ENCODE results near the gene HBB.

HBB gene

DNA sequence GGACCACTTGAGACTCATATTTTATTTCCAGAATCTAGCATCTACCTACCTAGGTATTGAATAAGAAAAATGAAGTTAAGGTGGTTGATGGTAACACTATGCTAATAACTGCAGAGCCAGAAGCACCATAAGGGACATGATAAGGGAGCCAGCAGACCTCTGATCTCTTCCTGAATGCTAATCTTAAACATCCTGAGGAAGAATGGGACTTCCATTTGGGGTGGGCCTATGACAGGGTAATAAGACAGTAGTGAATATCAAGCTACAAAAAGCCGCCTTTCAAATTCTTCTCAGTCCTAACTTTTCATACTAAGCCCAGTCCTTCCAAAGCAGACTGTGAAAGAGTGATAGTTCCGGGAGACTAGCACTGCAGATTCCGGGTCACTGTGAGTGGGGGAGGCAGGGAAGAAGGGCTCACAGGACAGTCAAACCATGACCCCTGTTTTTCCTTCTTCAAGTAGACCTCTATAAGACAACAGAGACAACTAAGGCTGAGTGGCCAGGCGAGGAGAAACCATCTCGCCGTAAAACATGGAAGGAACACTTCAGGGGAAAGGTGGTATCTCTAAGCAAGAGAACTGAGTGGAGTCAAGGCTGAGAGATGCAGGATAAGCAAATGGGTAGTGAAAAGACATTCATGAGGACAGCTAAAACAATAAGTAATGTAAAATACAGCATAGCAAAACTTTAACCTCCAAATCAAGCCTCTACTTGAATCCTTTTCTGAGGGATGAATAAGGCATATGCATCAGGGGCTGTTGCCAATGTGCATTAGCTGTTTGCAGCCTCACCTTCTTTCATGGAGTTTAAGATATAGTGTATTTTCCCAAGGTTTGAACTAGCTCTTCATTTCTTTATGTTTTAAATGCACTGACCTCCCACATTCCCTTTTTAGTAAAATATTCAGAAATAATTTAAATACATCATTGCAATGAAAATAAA is 2.1 kb downstream of the HBB start:
- no peak for DNase-seq

- no peak for DNase-seq
Measured at GRCh38 chr11:5223686-5224085, 3.2 kb downstream of the HBB start.

- DNase-seq = no peak
Measured at GRCh38 chr11:5223146-5223545, 3.7 kb downstream of the HBB start.

- DNase-seq = no peak
Measured at GRCh38 chr11:5210376-5210885, 16.4 kb downstream of the HBB start.

GRCh38 chr11:5204787-5205186 is 22.1 kb downstream of the HBB start:
- no peak for DNase-seq

DNA sequence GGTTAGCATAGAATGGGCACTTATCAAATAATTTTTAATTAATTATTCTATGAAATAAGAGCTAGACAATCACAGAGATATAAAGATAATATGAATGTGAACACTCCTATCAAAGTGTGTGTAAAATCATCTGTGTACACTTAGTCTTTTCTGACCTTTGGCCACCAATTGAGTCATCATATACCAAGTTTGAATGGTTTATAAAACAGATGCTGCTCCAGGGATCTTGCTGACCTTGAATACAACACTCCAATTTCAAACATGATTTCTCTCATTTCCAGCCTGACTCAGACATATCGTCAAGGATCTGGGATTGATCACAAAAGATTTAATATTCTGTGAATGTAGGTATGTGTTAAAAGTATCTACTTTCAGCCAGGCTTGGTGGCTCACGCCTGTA is 23.5 kb downstream of the HBB start:
- no peak for DNase-seq

- no peak for DNase-seq
Measured at GRCh38 chr11:5200582-5200981, 26.3 kb downstream of the HBB start, which contains the start of gene OR51V1. Gene OR51V1 (minus strand): TSS chr11:5200682. CDS start chr11:5200682, 0 bp downstream.

- DNase-seq = no peak
Measured at GRCh38 chr11:5198285-5198684, 28.6 kb downstream of the HBB start.

DNA sequence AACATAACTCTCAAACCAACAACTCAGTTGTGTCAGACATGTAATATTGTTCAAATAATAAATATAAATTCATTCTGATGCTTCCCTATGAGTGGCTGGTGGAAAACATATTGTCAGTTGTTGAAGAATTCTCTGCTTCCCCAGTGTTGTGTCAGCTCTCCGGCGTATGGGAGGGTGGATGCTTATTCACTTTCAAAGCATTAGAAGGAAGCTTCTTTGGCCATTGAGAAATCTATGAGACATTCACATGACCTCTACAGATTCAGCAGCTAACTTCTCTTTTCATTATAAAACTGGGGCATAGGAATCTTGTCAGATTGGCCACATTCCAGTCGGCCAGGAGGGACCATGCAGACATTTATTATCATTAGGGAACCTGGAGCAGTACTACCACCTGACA is 29.3 kb downstream of the HBB start:
- no peak for DNase-seq

- DNase-seq = no peak
Measured at GRCh38 chr11:5196731-5197130, 30.1 kb downstream of the HBB start.

DNA sequence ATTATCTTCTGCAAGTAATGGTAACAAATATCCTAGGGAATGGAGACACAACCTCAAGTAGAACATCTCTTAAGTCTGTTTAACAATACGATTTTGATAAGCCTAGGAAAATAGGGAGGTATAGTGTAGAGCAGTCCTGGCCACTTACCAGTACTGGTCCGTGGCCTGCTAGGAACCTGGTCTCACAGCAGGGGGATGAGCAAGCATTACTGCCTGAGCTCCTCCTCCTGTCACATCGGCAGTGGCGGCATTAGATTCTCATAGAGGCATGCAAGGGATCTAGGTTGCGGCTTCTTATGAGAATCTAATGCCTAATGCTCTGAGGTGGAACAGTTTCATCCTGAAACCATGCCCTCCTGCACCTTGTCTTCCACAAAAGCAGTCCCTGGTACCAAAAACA is 30.8 kb downstream of the HBB start:
- no peak for DNase-seq

DNA sequence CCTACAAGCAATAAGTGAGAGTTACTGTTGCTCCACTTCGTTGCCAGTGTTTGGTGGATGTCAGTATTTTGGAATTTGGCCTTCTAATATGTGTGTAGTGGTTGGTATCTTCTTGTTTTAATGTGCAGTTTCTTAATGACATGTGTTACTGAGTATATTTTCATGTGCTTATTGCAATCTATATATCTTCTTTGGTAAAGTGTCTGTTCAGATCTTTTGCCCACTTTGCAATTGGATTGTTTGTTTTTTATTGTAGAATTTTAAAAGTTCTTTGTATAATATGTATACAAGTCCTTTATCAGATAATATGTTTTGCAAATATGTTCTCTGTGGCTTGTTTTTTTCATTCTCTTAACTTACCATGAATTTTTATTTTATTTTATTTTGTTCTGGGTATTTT is 34.1 kb downstream of the HBB start:
- no peak for DNase-seq

- DNase-seq = no peak
Measured at GRCh38 chr11:5188201-5188600, 38.7 kb downstream of the HBB start.

- DNase-seq = no peak
Measured at GRCh38 chr11:5178046-5178837, 48.6 kb downstream of the HBB start.

Measured in NCI-H2029 (cell line).